T-helper 2 cell treated with Interferon-gamma antibody and Interleukin-4, amounts not matched to agents 5 μg/mL and 100 μg/mL, for 36 hours (primary cell): ENCODE data around the gene METTL9.
A peak's percentile ranks its signal among the peaks of the same experiment; 100 is the strongest.
"Not testable (repeated sequence)": the region's sequence is repeated elsewhere in the genome, so short reads cannot be mapped to it uniquely, and the experiment has no call there.

Experiments used
- DNase-seq: peaks from one replicate; pipeline ENCODE4 v3.0.0; 2021; ENCODE audit warnings: low spot score
- H3K27ac Mint-ChIP-seq: one replicate; pipeline ENCODE4 v1.8.0; 2021; ENCODE audit warnings: mild to moderate bottlenecking, mixed read lengths
- H3K27me3 Mint-ChIP-seq: one replicate; pipeline ENCODE4 v1.8.0; 2021; ENCODE audit warnings: low read depth, mixed read lengths
- H3K36me3 Mint-ChIP-seq: one replicate; pipeline ENCODE4 v1.8.0; 2021; ENCODE audit warnings: low read depth, mixed read lengths
- H3K4me1 Mint-ChIP-seq: one replicate; pipeline ENCODE4 v1.8.0; 2021; ENCODE audit warnings: low read depth, mixed read lengths
- H3K4me3 Mint-ChIP-seq: one replicate; pipeline ENCODE4 v1.8.0; 2022; ENCODE audit warnings: mild to moderate bottlenecking, moderate library complexity, mixed read lengths
- H3K9me3 Mint-ChIP-seq: one replicate; pipeline ENCODE4 v1.8.0; 2021; ENCODE audit warnings: mixed read lengths

The METTL9 gene

DNA sequence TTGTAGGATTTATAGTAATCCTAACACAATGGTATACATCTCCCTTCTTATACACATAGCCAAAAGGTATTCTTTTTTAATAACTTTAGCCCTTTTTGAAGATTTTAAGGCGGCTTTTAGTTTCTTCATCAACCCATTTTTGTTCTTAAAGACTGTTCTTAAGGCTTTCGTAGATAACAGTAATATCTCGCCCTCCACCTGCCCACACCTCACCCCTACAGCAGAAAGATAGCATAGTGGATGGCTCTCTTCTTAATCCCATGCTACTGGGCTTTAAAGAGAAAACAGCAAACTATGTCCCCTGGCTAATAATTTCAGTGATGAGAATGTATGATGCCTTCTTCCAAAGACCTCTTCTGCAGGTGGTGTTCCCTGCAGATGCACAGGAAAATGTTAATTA, 44.4 kb downstream of the METTL9 start:
- no peak for DNase-seq
- peaks cover 4% of the 10 kb centered on the region for H3K36me3 Mint-ChIP-seq
- H3K4me3 Mint-ChIP-seq: peak overlapping the region; percentile 32
- H3K9me3 Mint-ChIP-seq: no peaks in the 10 kb centered on the region
- peaks cover 59% of the 10 kb centered on the region for H3K4me1 Mint-ChIP-seq
- H3K27ac Mint-ChIP-seq: no peak overlapping the region
- H3K27me3 Mint-ChIP-seq: no peaks in the 10 kb centered on the region

DNA sequence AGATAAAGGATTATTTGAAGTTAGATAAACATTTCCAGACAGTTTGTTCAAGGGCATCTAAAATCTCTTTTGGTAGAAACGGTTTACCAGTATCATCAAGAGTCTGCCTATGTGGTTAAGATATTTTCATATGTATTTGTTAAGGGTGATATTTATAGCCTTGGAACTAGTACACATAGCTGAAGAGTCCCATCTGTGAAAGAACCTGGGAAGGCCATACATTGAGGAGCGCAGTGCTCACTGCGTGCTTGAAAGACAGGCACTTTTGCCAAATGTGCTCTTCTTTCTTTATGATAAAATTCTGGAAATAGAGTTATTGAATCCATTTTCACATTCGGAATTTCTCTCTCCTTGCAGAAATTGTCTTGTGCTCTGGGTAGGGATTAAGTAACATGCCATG, 45.3 kb downstream of the METTL9 start:
- H3K27me3 Mint-ChIP-seq: no peaks in the 10 kb centered on the region
- H3K4me3 Mint-ChIP-seq: peak overlapping the region; percentile 79
- H3K9me3 Mint-ChIP-seq: no peaks in the 10 kb centered on the region
- peaks cover 4% of the 10 kb centered on the region for H3K36me3 Mint-ChIP-seq
- H3K27ac Mint-ChIP-seq: peak overlapping the region; percentile 94
- peaks cover 52% of the 10 kb centered on the region for H3K4me1 Mint-ChIP-seq
- no peak for DNase-seq

DNA sequence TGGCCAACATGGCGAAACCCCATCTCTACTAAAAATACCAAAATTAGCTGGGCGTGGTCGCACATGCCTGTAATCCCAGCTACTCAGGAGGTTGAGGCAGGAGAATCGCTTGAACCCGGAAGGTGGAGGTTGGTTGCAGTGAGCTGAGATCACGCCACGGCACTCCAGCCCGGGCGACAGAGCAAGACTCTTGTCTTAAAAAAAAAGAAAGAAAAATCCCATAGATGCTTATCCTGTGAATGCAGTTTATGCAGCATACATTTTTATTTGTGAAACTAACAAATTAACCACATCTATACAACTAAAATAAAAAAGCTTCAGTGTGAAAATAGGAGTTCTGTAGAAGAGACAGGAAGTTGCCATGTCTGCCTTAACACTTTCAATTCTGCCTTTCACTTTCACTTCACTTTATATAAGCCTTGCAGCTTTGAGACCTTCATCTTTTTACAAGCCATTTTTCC, 45.9 kb downstream of the METTL9 start:
- Mint-ChIP-seq H3K4me1 (peaks cover 52% of the 10 kb centered on the region), H3K27me3 (no peaks in the 10 kb centered on the region), H3K4me3 (peak overlapping the region; percentile 79), H3K36me3 (peaks cover 4% of the 10 kb centered on the region), H3K27ac (peak overlapping the region; percentile 94), H3K9me3 (no peaks in the 10 kb centered on the region)
- DNase-seq: peak; percentile 36

DNA sequence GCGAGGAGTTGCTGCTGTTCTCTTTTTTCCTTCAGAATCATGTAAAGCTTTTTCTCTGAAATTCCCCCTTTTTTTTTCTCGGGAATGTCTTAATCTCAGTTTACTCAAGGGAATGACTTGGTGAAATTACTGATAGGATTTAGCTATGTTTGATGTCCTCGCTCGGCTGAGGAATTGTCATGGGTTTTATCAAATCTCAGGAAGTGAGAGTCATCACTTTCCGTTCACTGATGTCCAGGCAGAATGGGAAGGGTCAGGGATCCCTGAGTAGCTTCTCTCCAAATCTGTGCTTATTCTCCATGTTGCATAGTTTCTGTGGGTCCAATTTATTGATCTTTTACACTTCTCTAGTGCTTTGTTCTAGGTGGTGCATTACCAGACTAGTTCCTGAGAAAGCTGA, 46.7 kb downstream of the METTL9 start:
- Mint-ChIP-seq H3K27ac (peak overlapping the region; percentile 94), H3K4me3 (peak overlapping the region; percentile 79), H3K27me3 (no peaks in the 10 kb centered on the region), H3K9me3 (no peaks in the 10 kb centered on the region), H3K4me1 (peaks cover 52% of the 10 kb centered on the region), H3K36me3 (peaks cover 5% of the 10 kb centered on the region)
- DNase-seq: no peak

DNA sequence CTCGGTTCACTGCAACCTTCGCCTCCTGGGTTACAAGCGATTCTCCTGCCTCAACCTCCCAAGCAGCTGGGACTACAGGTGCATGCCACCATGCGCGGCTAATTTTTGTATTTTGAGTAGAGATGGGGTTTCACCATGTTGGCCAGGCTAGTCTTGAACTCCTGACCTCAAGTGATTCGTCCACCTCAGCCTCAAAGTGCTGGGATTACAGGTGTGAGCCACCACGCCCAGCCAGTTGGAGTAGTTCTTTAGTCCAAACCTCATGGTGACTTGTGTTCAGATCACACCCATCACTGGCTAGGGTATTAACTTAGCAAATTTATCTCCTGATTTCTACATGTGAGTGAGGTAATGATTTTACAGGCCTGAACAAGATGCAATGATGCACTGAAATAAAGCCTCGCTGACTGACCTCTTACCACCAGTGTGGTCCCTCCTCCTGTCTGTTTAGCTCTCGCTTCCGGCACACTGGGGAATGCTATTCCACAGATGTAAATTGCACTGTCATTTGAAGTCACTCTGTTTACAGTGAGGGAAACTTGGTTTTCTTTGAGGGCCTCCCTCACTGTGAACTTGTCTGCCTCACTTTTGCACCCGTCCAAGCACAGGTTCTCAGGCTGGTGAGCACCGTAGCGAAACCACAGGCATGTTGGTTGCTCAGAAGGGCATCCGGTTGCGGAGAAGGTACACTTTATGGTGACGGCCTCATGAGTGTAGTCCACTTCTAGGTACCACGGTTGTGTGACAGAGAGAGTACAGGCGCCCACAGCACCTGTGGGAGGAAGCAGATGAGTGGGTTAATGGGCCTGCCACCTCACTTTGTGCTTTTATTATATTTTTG, 47.6 kb downstream of the METTL9 start:
- Mint-ChIP-seq H3K9me3 (no peaks in the 10 kb centered on the region), H3K36me3 (peaks cover 5% of the 10 kb centered on the region), H3K4me1 (peaks cover 52% of the 10 kb centered on the region), H3K27ac (peak overlapping the region; percentile 94), H3K27me3 (no peaks in the 10 kb centered on the region), H3K4me3 (peak overlapping the region; percentile 79)
- DNase-seq: peak; percentile 82

DNA sequence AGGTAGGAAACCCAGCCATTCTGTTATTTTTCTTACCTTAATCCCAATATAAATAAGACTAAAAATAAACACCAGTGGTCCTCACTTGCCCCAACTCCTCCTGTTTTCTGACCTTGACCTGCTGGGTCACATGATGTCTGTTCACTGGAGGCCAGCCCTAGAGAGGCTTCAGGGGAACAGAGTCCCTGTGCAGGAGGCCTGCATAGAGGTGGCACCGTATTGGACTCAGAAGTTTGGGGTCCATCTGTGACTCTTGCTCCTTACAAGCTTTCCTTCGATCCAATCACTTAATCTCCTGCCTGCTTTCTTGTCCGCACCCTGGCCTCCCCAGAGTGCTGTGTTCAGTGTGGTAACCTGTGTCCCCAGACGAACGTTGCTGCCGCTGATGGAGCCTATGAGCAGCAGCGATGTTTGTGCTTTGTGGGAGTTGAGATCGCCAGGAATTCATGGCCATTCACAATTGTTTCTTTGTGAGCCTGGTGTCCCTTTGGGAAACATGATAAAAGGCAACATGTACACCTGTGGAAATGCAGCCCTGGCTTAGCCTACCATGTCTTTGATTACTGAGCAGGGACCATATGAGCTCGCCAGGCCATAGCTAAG, 48.3 kb downstream of the METTL9 start:
- H3K27ac Mint-ChIP-seq: peak overlapping the region; percentile 94
- H3K36me3 Mint-ChIP-seq: peaks cover 5% of the 10 kb centered on the region
- H3K4me1 Mint-ChIP-seq: peaks cover 52% of the 10 kb centered on the region
- no peak for DNase-seq
- H3K27me3 Mint-ChIP-seq: no peaks in the 10 kb centered on the region
- no peaks in the 10 kb centered on the region for H3K9me3 Mint-ChIP-seq
- H3K4me3 Mint-ChIP-seq: peak overlapping the region; percentile 56

DNA sequence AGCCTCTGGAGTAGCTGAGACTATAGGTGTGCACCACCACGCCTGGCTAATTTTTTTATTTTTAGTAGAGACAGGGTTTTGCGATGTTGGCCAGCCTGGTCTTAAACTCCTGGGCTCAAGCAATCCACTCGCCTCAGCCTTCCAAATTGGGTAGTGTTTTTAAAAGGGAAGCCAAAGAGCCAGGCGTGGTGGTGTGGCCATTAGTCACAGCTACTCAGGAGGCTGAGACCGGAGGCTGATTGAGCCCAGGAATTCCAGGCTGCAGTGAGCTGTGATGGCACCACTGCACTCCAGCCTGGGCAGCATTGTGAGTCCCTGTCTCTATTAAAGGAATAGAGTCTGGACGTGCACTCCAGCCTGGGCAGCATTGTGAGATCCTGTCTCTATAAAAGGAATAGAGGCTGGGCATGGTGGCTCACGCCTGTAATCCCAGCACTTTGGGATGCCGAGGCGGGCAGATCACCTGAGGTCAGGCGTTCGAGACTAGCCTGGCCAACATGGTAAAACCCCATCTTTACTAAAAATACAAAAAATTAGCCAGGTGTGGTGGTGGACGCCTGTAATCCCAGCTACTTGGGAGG, 50.5 kb downstream of the METTL9 start:
- H3K9me3 Mint-ChIP-seq, H3K36me3 Mint-ChIP-seq, DNase-seq, H3K4me3 Mint-ChIP-seq, H3K27ac Mint-ChIP-seq, H3K27me3 Mint-ChIP-seq: not testable (repeated sequence)
- H3K4me1 Mint-ChIP-seq: peaks cover 39% of the 10 kb centered on the region

DNA sequence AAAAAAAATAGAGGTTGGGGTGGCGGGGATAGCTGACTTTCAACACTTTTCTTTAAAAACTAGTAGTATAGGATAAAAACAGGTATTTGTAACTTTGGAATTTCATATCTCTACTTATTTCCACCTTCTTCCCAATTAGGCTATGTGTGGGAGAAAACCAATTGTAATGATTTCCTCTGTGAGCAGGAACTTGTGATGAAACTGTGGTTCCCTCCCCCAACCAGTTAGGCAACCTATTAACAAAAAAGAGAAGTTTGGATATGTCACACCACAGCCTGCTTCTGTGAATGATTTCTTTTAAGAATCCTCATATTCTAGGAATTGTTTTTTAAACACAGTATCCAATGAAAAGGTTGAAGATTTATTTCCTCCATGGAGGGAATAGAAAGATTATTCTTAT, 51.1 kb downstream of the METTL9 start:
- H3K9me3 Mint-ChIP-seq: no peaks in the 10 kb centered on the region
- no peak overlapping the region for H3K27ac Mint-ChIP-seq
- H3K4me3 Mint-ChIP-seq: no peak overlapping the region
- peaks cover 11% of the 10 kb centered on the region for H3K36me3 Mint-ChIP-seq
- H3K4me1 Mint-ChIP-seq: peaks cover 34% of the 10 kb centered on the region
- no peaks in the 10 kb centered on the region for H3K27me3 Mint-ChIP-seq
- DNase-seq: no peak

DNA sequence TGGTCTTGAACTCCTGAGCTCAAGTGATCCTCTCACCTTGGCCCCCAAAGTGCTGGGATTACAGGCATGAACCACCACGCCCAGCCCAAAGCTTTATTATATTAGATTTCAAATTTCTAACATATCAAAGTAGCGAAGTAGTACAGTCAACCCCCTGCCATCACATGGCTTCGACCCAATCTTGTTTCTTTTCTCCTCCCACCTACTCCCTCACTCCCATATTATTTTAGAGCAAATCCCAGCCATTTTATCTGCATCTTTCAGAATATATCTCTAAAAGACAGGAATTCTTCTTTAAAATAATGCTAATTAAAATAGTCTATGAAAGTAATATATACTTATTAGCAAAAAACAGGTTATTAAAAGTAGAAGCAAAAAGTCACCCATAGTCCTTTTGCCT, 52.1 kb downstream of the METTL9 start:
- H3K9me3 Mint-ChIP-seq: no peaks in the 10 kb centered on the region
- no peak for DNase-seq
- no peak overlapping the region for H3K27ac Mint-ChIP-seq
- peaks cover 27% of the 10 kb centered on the region for H3K4me1 Mint-ChIP-seq
- H3K36me3 Mint-ChIP-seq: peaks cover 17% of the 10 kb centered on the region
- H3K27me3 Mint-ChIP-seq: no peaks in the 10 kb centered on the region
- H3K4me3 Mint-ChIP-seq: no peak overlapping the region

DNA sequence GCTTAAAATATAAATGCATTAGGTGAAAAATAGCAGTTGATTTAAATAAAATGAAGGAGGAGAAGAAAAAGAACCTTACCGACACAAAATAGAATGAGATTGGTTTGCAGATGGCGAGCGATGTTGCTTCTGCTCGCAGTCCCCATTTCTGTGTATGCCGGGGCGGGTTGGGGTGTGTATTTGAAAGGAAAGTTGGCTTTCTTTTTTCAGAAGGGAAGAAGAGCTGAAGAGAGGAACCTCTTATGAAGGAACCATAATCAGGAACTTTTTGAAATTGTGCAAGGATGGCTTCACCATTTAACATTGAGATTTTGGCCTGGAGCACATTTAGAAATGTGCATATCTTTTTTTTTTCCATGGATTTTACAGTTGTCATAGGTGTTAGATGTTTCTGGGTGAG, 53.1 kb downstream of the METTL9 start, which contains the start of gene IGSF6:
TSS of gene IGSF6 (minus strand) at position 156 of the 400 bp plus-strand sequence. CDS start at position 146, 10 bp downstream.
- H3K27me3 Mint-ChIP-seq: no peaks in the 10 kb centered on the region
- peaks cover 28% of the 10 kb centered on the region for H3K4me1 Mint-ChIP-seq
- DNase-seq: no peak
- peaks cover 22% of the 10 kb centered on the region for H3K36me3 Mint-ChIP-seq
- H3K27ac Mint-ChIP-seq: peak within 1 kb of the TSS; percentile 6
- H3K4me3 Mint-ChIP-seq: no peak within 1 kb of the TSS
- no peaks in the 10 kb centered on the region for H3K9me3 Mint-ChIP-seq

DNA sequence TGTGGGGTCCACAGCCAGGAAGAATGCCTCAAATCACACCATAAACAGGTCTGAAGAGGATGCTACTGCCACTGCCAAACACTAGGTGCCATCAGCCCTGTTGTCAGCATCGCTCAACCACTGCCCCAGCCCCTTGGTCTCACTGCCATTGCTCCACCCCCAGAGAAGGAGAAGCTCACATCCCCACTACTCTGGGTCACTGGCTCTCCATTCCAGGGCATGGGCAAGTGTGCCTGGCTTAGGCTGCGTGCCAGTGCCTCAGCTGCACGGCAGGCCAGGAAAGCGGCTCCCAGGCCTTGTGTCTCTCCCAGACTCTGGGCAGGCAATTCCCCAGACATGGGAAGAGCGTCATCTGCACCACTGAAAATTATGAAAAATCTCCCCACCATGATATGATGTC, 54.2 kb downstream of the METTL9 start:
- no peak for DNase-seq
- peaks cover 26% of the 10 kb centered on the region for H3K4me1 Mint-ChIP-seq
- H3K27ac Mint-ChIP-seq: no peak overlapping the region
- H3K27me3 Mint-ChIP-seq: no peaks in the 10 kb centered on the region
- H3K4me3 Mint-ChIP-seq: no peak overlapping the region
- no peaks in the 10 kb centered on the region for H3K9me3 Mint-ChIP-seq
- H3K36me3 Mint-ChIP-seq: peaks cover 22% of the 10 kb centered on the region

DNA sequence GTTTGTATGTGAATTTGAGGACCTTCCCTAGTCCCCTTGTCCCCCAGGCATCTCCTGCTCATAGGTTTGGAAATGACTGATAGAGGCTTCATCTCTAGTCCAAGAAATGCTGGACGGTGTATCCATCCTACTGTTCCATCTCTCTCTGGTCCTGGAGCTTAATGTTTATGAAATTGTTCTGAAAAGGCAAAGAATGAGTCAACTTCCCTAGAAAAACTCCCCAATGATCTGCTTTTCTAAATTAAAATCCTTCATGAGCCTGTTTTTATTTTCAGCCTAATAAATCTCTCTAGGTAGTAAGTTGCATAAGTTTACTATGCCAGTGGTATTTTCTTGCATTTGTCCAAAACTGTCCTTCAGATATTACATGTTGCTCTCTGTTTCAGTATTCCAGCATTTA, 55.1 kb downstream of the METTL9 start:
- no peak overlapping the region for H3K27ac Mint-ChIP-seq
- no peak overlapping the region for H3K4me3 Mint-ChIP-seq
- H3K4me1 Mint-ChIP-seq: peaks cover 23% of the 10 kb centered on the region
- no peaks in the 10 kb centered on the region for H3K27me3 Mint-ChIP-seq
- no peaks in the 10 kb centered on the region for H3K9me3 Mint-ChIP-seq
- no peak for DNase-seq
- peaks cover 22% of the 10 kb centered on the region for H3K36me3 Mint-ChIP-seq

DNA sequence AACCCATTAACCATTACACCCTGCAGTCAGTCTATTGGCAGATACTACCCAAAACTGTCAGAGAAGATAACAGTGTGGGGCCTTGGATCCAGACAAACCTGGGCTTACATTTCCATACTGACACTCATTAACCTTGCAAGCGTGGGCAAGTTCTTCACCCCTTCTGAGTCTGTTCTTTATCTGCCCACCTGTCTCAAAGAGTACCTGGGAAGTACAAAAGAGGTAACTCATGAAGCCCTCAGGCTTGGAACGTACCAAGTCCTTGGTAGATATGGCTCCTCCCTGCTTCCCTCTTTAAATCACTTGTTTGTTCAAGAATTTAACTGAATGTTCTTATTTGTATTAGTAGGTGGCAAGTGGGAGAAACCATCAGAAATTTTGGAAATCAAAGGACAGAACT, 55.5 kb downstream of the METTL9 start:
- H3K4me1 Mint-ChIP-seq: peaks cover 23% of the 10 kb centered on the region
- DNase-seq: no peak
- no peak overlapping the region for H3K27ac Mint-ChIP-seq
- H3K4me3 Mint-ChIP-seq: no peak overlapping the region
- no peaks in the 10 kb centered on the region for H3K27me3 Mint-ChIP-seq
- H3K36me3 Mint-ChIP-seq: peaks cover 22% of the 10 kb centered on the region
- no peaks in the 10 kb centered on the region for H3K9me3 Mint-ChIP-seq
